Osteoblast (primary cell): Measurements from ENCODE around the gene ZNF789. TPM values are rescaled to one million over a fixed set of nuclear protein-coding genes. Genes with fewer than 3 reads are reported as not detected.
"Not testable (repeated sequence)": the region's sequence is repeated elsewhere in the genome, so short reads cannot be mapped to it uniquely, and the experiment has no call there.

Experiments used
- DNase-seq: peaks from one replicate; pipeline ENCODE4 v3.0.0; 2011; ENCODE audit warnings: low spot score, mixed read lengths; ENCODE audit not compliant: insufficient read length; ENCODE audit errors: missing footprints
- H2AFZ ChIP-seq: 2 replicates; pipeline ENCODE4 v1.6.0; 2011; ENCODE audit warnings: mild to moderate bottlenecking, low read length
- H3K27ac ChIP-seq: 2 replicates; pipeline ENCODE4 v1.5.1; 2011; ENCODE audit warnings: mild to moderate bottlenecking, low read depth, low read length, moderate library complexity
- H3K27me3 ChIP-seq: 2 replicates; pipeline ENCODE4 v1.6.0; 2012; ENCODE audit warnings: mild to moderate bottlenecking, control low read depth, inconsistent platforms, low read length, moderate library complexity; ENCODE audit not compliant: insufficient read depth
- H3K36me3 ChIP-seq: 2 replicates; pipeline ENCODE4 v1.5.1; 2011; ENCODE audit warnings: mild to moderate bottlenecking, low read length, control low read depth, moderate library complexity; ENCODE audit not compliant: insufficient read depth
- H3K4me1 ChIP-seq: 2 replicates; pipeline ENCODE4 v1.5.1; 2011; ENCODE audit warnings: mild to moderate bottlenecking, low read length, control low read depth, moderate library complexity; ENCODE audit not compliant: insufficient read depth
- H3K4me2 ChIP-seq: 2 replicates; pipeline ENCODE4 v1.6.0; 2011; ENCODE audit warnings: mild to moderate bottlenecking, low read length; ENCODE audit not compliant: insufficient read depth
- H3K4me3 ChIP-seq: fragments of 200-600 bp; sonication (generic); 3 replicates; pipeline ENCODE4 v1.5.1; 2012; ENCODE audit warnings: mild to moderate bottlenecking, low read length, inconsistent platforms; ENCODE audit not compliant: insufficient read depth
- H3K79me2 ChIP-seq: 2 replicates; pipeline ENCODE4 v1.6.0; 2012; ENCODE audit warnings: mild to moderate bottlenecking, low read length, control low read depth, inconsistent platforms; ENCODE audit not compliant: insufficient read depth
- H3K9me3 ChIP-seq: 2 replicates; pipeline ENCODE4 v1.5.1; 2011; ENCODE audit warnings: low read depth, low read length, control low read depth
- H4K20me1 ChIP-seq: 2 replicates; pipeline ENCODE4 v1.6.0; 2012; ENCODE audit warnings: mild to moderate bottlenecking, low read length, control low read depth; ENCODE audit not compliant: insufficient read depth
- CTCF ChIP-seq: IDR thresholded peaks from 2 replicates; pipeline ENCODE4 v1.5.1; 2011; ENCODE audit warnings: mild to moderate bottlenecking, low read depth, low read length, moderate library complexity; ENCODE audit errors: extremely low read depth
- total RNA-seq: library from RNA; depleted of rRNA; stranded (reverse); fragments of >200 nt; gene quantifications from 2 replicates; pipeline ENCODE4 v1.2.3, GENCODE V29; 2012

The ZNF789 gene
- total RNA-seq, 1 donor: 6.9 TPM

DNA sequence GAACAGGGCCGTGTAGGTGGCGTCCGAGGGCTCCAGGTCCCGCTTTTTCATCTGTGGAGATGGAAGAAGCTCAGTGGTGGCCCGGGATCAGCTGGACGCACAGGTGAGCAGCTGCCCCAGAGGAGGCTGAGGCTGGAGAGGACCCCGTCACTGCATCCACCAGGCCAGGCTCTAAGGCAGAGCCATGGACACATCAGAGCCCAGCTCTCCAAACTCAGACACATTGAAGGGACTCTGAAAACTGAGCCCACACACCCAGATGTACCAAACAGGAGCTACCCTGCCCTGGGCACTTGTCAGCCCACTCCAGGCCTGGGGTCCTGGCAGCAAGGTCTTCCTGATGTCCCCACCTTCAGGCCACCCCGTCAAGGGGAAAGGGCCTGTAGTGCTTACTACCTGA, 42.9 kb upstream of the ZNF789 start:
- Histone ChIP-seq H3K79me2 (no peaks in the 10 kb centered on the region), H3K9me3 (no peaks in the 10 kb centered on the region), H3K4me1 (no peaks in the 10 kb centered on the region), H2AFZ (no peak overlapping the region), H3K27me3 (no peaks in the 10 kb centered on the region), H3K27ac (no peak overlapping the region), H3K4me2 (no peak overlapping the region), H3K4me3 (no peak overlapping the region), H3K36me3 (peaks cover 26% of the 10 kb centered on the region), H4K20me1 (no peaks in the 10 kb centered on the region)
- no peak for TF ChIP-seq CTCF
- peak; percentile 70 for DNase-seq

- not testable (repeated sequence) for H3K4me3 ChIP-seq, H4K20me1 ChIP-seq, H3K27ac ChIP-seq, H3K9me3 ChIP-seq, H3K79me2 ChIP-seq, H2AFZ ChIP-seq, H3K4me2 ChIP-seq, H3K4me1 ChIP-seq, H3K27me3 ChIP-seq
- H3K36me3 ChIP-seq: peaks cover 30% of the 10 kb centered on the region
- DNase-seq: peak; percentile 3
Observed at GRCh38 chr7:99431756-99432540, 40.7 kb upstream of the ZNF789 start.

DNA sequence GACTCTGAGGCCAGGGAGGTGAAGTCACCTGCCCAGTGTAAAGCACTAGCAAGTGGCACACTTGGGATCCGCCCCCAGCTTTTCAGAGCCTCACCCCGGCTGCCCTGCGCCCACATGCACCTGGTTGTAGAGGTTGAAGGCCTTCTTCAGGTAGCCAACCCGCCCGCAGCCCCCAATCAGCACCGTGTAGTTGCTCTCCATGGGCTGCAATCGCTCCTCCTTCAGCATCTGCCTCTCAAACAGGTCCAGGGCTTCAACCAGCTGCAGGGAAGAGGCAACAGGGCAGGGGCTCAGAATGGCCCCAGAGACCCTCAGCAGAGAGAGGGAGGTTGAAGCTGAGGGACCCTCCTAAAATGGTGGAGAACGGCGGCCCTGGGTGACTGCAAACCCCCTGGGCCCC, 39.5 kb upstream of the ZNF789 start:
- TF ChIP-seq CTCF: no peak
- H3K36me3 ChIP-seq: peaks cover 30% of the 10 kb centered on the region
- H3K4me3 ChIP-seq: no peak overlapping the region
- H3K27me3 ChIP-seq: no peaks in the 10 kb centered on the region
- no peak overlapping the region for H3K4me2 ChIP-seq
- no peak overlapping the region for H3K27ac ChIP-seq
- H4K20me1 ChIP-seq: peaks cover 3% of the 10 kb centered on the region
- peaks cover 7% of the 10 kb centered on the region for H3K4me1 ChIP-seq
- DNase-seq: peak; percentile 76
- no peaks in the 10 kb centered on the region for H3K9me3 ChIP-seq
- H3K79me2 ChIP-seq: peaks cover 17% of the 10 kb centered on the region
- H2AFZ ChIP-seq: no peak overlapping the region

GRCh38 chr7:99437946-99438572, 34.6 kb upstream of the ZNF789 start:
- Histone ChIP-seq H3K4me1 (peaks cover 23% of the 10 kb centered on the region), H4K20me1 (peaks cover 12% of the 10 kb centered on the region), H3K79me2 (peaks cover 55% of the 10 kb centered on the region), H3K4me2 (peak overlapping the region; percentile 85), H3K27me3 (no peaks in the 10 kb centered on the region), H3K4me3 (peak overlapping the region; percentile 97), H3K36me3 (peaks cover 15% of the 10 kb centered on the region), H3K27ac (peak overlapping the region; percentile 69), H2AFZ (peak overlapping the region; percentile 95), H3K9me3 (no peaks in the 10 kb centered on the region)
- DNase-seq: peak; percentile 62
- TF ChIP-seq CTCF: no peak
